Sciatic nerve (tissue), 2 donors: Measurements from ENCODE around the gene UBN1. TPM values are rescaled to one million over a fixed set of nuclear protein-coding genes. Genes with fewer than 3 reads are reported as not detected.

Experiments used
- ATAC-seq: fragments of 200-7000 bp; cut with Tn5 transposase; one replicate; pipeline ENCODE4 v1.9.1; 2020; ENCODE audit warnings: mild to moderate bottlenecking, moderate library complexity
- DNase-seq: peaks from one replicate; pipeline ENCODE4 v3.0.0-alpha.2; 2020; ENCODE audit warnings: low spot score
- intact Hi-C: fragments of 100-400 bp; cut with DNase I; formaldehyde crosslinking; loops from one replicate; pipeline ENCODE4 v1.14.2; 2022
- total RNA-seq: library from RNA; stranded (reverse); fragmentation: NEBNext Ultra II Directional; extraction: Animal tissue kit (Norgen Biotek cat#: 25700); gene quantifications from one replicate; pipeline ENCODE4 v1.2.1, GENCODE V29; 2021
- donor health status: DM: no; HTN: no; CAD: no.
- donor health status: DM: no; HTN: no; CAD: no.

Gene UBN1
- total RNA-seq, 1 donor from 2014 or later = 28.3 TPM

- DNase-seq (no peak), ATAC-seq (no peak)
- intact Hi-C loops = no loop called here
Observed at GRCh38 chr16:4855371-4855770, 8.1 kb downstream of the UBN1 start.

DNA sequence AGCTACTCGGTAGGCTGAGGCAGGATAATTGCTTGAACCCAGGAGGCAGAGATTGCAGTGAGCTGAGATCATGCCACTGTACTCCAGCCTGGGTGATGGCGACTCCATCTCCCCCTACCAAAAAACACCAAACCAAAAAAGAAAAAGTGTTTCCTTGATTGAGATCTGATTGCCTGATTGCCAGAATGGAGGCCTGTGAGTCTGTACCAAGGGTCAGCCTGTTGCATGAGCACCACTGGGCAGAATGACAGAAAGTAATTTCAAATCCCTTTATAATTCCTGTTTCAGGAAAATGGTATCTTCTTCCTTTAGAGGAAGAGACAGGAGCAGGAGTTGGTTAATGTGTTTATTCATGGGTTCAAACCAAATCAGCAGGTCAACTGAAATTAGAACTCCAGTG, 8.5 kb downstream of the UBN1 start:
- ATAC-seq (no peak), DNase-seq (no peak)
- intact Hi-C loops = no loop called here

GRCh38 chr16:4859190-4859899, 12.1 kb downstream of the UBN1 start:
- no peak for ATAC-seq
- intact Hi-C loops = no loop called here
- DNase-seq = no peak

GRCh38 chr16:4859900-4860255, 12.6 kb downstream of the UBN1 start:
- DNase-seq (no peak), ATAC-seq (no peak)
- intact Hi-C loops = no loop called here

DNA sequence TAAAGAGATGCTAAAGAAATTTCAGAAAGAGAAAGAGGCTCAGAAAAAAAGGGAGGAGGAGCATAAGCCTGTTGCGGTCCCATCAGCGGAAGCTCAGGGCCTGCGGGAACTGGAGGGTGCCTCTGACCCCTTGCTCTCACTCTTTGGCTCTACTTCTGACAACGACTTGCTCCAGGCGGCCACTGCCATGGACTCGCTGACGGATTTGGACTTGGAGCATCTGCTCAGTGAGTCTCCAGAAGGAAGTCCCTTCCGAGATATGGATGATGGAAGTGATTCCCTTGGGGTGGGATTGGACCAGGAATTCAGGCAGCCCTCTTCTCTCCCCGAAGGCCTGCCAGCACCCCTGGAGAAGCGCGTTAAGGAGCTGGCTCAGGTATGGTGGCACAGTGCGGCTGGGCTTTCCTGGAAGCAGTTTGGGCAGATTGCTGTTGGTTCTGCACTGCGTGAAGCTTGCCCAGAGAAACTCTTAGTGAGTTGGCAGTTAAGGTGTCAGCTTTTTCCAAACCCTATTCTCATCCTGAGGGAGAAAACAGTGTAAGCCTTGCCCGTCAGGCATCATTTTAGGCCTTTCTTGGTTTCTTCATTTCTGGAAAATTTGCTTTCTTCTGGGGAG, 13.6 kb downstream of the UBN1 start:
- intact Hi-C loops = no loop called here
- ATAC-seq (no peak), DNase-seq (no peak)

DNA sequence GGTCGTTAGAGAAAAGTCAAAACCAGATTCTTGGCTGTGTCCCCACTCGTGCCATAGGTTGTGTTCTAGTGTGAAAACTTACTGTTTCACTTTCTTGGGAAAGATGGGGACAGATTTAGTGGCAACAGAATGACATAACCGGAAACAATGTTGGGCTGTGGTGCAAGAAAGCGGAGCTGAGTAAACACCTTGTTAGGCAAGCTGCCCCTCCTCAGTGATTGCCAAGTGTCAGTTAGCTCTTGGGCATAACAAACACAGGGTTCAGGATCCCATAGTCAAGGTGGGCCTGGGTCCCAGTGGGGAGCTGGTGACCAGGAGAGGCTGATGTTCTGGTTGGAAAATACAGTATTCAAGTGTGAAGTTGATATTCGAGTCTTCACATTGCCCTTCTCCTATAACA, 15.4 kb downstream of the UBN1 start:
- intact Hi-C loops = no loop called here
- no peak for DNase-seq
- ATAC-seq = no peak

GRCh38 chr16:4864728-4865127, 17.4 kb downstream of the UBN1 start:
- no peak for ATAC-seq
- intact Hi-C loops = no loop called here

GRCh38 chr16:4865231-4865860, 18.1 kb downstream of the UBN1 start:
- intact Hi-C loops = no loop called here
- ATAC-seq = no peak
- no peak for DNase-seq

More at GRCh38 chr16:4864728-4865127, 17.4 kb downstream of the UBN1 start:
- DNase-seq = no peak

DNA sequence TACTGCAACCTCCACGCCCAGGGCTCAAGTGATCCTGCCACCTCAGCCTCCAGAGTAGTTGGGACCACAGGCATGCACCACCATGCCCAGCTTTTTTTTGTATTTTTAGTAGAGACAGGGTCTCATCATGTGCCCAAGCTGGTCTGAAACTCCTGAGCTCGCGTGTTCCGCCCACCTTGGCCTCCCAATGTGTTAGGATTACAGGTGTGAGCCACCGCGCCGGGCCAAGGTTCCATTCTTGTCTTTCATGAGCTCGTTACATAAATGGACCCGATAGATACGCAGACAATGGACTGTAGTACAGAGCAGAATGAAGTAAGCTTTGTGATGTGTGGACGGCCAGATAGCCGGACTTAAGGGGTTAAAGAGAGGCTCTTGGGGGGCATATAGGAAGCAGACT, 19.3 kb downstream of the UBN1 start:
- intact Hi-C loops = no loop called here
- ATAC-seq = no peak
- no peak for DNase-seq

DNA sequence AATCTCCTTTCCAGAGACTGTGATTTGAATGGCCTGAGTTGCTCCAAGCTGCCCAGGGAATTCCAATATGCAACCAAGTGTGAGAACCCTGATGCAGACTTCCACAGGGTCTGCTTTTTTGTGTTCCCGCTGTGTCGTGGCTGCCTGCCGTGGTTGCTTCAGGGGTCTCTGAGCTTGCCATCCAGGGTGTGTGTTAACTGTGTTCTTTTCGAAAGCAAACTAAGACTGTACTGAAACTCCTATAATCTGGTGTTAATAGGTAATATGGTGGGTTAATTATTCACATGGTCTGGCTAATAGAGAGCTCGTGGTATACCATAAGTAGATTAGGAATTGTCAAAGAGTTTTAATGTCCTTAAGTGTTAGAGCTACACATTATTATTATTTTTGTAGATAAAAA, 20.7 kb downstream of the UBN1 start:
- intact Hi-C loops = no loop called here
- ATAC-seq (no peak), DNase-seq (no peak)

- intact Hi-C loops = no loop called here
- ATAC-seq (no peak), DNase-seq (no peak)
Observed at GRCh38 chr16:4868535-4868934, 21.3 kb downstream of the UBN1 start.

DNA sequence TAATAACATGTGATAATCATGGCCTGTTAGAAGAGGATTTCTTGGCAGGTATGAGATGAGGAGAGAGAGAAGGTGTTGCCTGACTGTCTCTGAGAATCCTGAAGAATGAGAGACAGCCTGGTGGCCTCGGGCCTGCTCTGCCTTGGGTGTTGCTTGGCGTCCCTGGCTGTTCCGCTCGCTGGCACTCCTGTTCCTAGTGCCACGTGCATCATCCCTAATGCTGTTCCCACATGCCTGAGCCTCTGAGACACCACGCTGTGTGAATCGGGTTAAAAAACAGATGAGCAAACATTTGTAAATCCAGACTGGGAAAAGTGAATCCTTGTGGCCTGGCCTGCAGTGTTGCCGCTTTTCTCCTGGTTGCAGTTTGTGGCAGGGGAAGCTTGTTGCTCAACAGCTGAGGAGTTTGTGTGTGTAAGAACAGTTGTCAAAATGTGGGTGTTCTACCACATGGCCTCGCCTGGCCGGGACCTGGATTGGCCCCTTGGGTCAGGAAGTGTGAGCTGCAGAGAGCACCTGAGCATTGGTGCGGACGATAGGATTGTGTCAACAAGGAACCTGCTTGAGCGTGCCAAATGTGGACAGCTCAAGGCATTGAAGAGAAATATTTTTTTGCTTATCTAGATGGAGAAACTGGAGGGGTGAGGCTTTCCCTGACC, 22.0 kb downstream of the UBN1 start:
- no peak for ATAC-seq
- DNase-seq = no peak
- intact Hi-C loops = no loop called here

GRCh38 chr16:4870138-4870671, 22.9 kb downstream of the UBN1 start:
- no peak for DNase-seq
- intact Hi-C loops = no loop called here
- ATAC-seq = no peak

DNA sequence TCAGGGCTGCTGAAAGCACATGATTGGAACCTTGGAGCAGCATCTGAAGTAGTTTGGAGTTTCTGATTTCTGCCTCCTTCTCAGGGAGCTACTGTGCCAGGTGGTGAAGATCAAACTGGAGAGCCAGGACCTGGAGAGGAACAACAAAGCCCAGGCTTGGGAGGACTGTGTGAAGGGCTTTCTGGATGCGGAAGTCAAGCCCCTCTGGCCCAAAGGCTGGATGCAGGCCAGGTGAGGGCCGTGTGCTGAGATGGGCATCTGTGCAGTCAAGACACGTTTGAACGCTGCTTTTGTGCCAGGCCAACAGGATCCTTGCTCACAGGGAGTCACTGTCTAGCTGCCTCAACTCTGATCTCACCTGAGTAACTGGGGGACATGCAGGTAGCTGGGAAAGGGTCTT, 23.8 kb downstream of the UBN1 start:
- no peak for DNase-seq
- ATAC-seq = no peak
- intact Hi-C loops = no loop called here

DNA sequence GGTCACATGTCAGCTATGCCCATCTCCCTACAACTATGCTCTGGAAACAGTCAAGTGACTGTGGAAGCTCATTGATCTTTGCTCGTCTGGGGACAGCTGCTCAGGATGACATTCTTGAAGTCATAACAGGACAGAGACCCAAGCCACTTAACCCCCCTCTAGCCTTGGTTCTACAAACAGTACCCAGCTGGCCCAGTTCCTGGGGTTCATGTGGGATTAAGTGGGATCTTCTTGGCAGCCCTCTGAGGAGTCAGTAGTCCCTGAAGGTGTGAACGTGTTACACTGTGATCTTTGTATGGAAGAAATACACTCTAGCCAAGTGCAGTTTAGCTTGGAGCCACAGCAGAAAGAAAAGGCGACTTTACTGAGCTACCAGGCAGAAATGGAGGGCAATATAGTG, 25.8 kb downstream of the UBN1 start:
- ATAC-seq = no peak
- intact Hi-C loops = no loop called here
- DNase-seq = no peak

DNA sequence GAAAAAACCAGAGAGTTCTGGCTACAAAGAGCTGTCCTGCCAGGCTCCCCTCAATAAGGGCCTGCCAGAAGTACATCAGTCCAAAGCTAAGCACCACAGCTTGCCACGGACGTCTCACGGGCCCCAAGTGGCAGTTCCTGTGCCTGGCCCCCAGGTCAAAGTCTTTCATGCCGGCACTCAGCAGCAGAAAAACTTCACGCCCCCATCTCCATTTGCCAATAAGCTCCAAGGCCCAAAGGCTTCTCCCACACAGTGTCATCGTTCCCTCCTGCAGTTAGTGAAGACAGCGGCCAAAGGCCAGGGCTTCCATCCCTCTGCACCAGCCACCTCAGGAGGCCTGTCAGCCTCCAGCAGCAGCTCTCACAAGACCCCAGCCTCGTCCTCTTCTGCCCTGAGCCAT, 27.4 kb downstream of the UBN1 start:
- no peak for ATAC-seq
- no peak for DNase-seq

DNA sequence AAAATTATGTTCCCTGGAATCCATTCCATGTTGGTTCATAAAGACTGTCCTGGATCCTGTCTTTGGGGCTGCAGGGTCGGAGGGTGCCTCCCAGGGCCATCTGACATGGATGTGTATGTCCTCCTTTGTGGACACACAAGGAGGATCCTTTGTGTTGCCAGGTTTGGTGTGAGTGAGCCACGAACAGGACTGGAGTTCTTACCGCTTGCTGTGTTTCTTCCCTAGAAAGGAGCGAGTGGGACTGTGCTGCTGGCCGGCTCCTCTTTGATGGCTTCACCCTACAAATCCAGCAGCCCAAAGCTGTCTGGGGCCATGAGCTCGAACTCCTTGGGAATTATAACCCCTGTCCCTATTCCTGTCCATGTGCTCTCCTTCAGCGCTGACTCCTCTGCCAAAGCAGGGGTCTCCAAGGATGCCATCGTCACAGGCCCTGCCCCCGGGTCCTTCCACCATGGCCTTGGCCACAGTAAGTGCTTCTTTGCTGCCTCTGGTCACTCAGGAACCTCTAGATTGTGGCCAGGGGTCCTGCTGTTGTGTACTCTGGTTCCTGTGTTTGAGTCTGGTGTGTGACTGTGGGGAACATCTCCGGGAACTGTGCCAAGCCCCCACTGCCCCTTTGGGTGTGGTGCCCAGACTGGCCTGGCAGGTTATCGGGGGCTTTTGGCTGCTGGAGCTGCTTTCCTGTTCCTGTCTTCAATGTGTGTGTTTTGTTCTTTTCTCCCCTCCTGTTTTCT, 29.5 kb downstream of the UBN1 start:
- intact Hi-C loops = no loop called here
- ATAC-seq (no peak), DNase-seq (no peak)

More for the DNA sequence above, 27.4 kb downstream of the UBN1 start:
- intact Hi-C loops = no loop called here

GRCh38 chr16:4877380-4877685, 30.1 kb downstream of the UBN1 start:
- DNase-seq = no peak
- intact Hi-C loops = no loop called here
- ATAC-seq = no peak

GRCh38 chr16:4879049-4879448, 31.8 kb downstream of the UBN1 start:
- no peak for DNase-seq
- ATAC-seq = no peak
- intact Hi-C loops = no loop called here
